Hematopoietic multipotent progenitor cell treated with erythropoietin and hydrocortisone succinate and interleukin-3 and kit ligand, for 15 days (in vitro differentiated cells): ENCODE measurements around the gene RGL4.
"Not testable (repeated sequence)": the region's sequence is repeated elsewhere in the genome, so short reads cannot be mapped to it uniquely, and the experiment has no call there.

Source experiments
- DNase-seq: peaks from one replicate; pipeline ENCODE4 v3.0.0-alpha.2; 2015; ENCODE audit warnings: low spot score

Gene RGL4

DNA sequence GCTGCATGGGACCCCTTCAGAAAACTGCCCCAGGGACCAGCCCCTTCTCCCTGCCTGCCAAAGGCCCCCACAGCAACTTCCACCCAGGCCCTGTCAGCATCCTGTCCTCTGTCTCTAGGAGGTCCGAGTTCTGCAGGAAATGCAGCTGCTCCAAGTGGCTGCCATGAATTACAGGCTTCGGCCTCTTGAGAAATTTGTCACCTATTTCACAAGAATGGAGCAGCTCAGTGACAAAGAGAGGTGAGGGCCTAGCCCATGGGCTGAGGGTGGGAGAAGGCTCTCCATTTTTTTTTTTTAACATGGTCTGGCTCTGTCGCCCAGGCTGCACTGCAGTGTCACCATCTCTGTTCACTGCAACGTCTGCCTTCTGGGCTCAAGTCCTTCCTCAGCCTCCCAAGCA, 7.3 kb downstream of the RGL4 start:
- no peak for DNase-seq

- DNase-seq, result no peak
Observed at GRCh38 chr22:23698673-23699235, 7.9 kb downstream of the RGL4 start.

DNA sequence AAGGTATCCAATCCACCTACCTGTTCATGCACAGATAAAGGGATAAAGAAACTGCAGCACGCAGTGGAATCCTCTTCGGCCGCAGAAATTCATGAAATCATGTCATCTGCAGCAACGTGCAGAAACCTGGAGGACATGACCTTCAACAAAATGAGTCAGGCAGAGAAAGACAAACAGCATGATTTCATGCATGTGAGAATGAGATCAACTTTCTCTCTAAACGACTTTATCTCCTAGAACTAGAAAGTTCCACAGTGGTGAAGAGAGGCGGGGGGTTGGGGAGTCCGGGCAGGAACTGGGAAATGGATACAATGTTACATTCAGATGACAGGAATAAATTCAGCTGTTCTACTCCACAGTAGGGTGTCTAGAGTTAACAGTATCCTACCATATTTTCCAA, 9.9 kb downstream of the RGL4 start:
- DNase-seq, result no peak

DNA sequence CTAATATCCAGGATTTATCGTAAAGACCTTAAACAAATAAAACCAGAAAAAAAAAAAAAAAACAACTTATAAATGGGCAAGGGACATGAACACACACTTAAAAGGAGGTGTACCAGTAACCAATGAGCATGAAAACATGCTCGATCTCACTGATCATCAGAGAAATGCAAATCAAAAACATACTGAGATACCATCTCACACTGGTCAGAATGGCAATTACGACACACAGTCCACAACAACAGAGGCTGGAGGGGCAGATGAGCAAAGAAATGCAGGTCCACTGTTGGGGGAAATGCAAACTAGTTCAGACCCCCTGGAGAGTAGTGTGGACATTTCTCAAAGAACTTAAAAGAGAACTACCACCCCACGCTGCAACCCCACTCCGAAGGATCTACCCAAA, 13.2 kb downstream of the RGL4 start:
- DNase-seq, result no peak

DNA sequence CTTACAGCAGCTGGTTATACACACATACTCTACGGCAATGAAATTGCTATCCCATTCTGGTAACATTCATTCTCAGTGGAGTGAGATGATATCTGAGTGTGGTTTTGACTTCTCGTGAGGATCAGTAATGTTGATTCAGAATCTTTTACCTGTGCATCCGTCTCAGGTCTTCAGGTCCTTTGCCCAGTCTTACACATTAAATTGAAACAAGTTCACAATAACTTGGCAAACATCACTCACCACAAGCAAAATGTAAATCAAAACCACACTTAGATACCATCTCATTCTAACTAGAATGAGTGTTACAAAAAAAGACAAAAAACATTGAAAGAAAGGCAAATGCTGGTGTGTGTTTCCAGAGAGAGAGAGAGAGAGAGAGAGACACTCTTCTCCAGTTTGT, 14.0 kb downstream of the RGL4 start:
- no peak for DNase-seq

- no peak for DNase-seq
Observed at GRCh38 chr22:23705358-23705757, 14.5 kb downstream of the RGL4 start.

DNA sequence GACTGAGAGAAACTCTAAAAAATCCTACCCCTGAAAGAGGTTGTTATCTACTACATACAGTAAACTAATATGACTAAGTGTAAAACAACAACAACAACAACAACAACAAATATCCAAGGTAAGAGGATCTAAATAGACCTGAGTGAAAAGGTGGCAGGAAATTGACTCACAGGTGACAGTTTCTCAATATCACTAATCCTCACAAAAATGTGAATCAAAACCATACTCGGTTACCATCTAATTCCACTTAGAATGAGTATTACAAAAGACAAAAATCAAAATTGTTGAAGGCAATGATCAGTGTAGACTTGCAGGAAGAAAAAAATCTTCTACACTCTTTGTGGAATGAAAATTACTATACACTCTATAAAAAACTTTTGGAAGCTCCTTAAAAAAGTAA, 17.5 kb downstream of the RGL4 start:
- no peak for DNase-seq

DNA sequence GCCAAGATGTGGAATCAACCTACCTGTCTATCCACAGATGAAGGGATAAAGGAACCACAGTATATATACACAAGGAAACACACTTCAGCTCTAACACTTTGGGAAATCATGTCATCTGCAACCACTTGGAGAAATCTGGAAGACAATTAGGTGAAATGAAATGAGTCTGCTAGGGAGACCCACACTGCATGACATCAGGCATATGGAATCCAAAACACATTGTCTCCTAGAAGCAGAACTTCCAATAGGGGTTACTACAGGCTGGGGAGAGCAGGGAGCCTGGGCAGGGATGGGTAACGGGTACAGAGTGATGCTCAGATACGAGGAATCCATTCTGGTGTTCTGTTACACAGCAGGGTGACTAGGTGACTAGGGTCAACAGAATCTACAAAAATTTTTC, 18.3 kb downstream of the RGL4 start:
- no peak for DNase-seq

GRCh38 chr22:23712256-23712655, 21.4 kb downstream of the RGL4 start:
- DNase-seq, result no peak

DNA sequence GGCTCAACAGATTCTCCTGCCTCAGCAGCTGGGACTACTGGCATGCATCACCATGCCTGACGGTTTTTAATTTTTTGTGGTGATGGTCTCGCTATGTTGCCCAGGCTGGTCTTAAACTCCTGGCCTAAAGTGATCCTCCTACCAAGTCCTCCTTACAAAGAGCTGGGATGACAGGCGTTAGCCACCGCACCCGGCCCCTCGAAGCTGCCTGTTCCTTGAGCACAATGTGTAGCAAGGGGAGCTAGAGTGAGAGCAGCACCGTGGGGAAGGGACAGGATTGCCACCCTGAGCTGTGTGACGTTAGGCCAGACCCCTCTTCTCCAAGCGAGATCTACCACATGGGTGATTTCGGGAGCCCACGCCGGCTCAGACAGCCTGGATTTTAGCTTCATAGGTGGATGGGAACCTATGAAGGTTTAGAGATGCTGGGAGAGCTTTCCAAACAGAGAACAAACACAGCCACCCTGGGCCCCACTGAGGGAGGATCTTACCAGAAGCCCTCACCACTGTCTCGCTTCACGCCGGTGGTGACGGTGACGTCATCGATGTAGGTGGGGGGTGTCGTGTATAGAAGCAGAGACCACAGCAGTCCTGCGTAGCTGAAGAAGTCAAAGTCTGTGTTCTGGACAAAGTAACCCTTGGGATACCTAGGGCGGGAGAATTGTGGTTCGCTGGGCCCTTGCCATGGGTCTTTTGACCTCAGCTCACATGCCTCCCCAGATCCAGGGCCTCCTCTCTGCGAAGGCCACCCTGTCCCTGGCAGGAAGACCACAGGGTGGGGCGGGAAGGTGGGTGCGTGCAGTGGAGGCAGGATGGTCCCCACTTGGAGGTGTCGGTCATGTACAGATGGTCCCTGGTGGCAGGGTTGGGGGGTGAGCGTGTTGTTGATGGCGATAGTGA, 23.1 kb downstream of the RGL4 start:
- DNase-seq, result no peak

DNA sequence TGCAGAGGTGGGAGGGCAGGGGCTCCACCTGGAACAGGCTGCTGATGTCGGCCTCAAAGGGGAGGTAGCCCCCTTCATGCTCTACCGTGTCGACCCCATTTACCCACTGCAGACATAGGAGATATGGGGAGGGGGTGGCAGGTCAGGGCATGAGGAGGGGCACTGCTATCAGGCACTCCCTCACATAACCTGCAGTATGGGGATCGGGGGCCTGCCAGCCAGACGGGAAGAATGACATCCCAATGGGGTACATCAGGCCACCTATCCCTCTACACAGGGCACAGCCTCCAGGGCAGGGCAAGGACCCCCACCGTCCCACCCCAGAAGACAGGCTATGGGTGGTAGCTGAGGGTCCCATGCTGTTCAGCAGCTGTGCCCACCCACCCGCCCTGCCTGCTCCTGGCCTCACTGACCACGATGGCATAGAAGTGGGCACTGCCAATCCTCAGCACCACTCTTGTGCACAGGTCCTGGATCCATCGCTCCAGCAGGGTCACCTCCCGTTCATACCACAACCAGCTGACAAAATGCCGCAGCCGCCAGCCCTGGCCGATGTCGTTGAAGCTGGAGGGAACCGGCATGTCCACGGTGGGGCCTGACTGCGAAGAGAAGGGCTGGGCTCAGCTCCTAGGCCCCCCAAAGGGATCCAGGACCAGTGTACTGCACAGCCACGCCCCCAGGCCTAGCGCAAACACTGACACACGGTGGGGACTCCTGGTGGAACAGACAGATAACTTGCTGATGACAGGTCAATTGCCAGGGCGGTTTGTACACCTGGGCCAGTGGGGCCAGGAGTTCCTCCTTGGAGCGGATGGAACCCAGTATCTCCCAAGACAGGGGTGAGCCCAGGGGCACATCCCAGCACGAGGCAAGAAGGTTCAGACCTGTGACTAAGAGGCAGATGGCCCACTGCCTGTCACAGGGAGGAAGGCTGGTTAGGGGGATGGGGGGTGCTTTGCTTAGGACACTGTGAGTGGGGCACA, 24.1 kb downstream of the RGL4 start:
- no peak for DNase-seq

DNA sequence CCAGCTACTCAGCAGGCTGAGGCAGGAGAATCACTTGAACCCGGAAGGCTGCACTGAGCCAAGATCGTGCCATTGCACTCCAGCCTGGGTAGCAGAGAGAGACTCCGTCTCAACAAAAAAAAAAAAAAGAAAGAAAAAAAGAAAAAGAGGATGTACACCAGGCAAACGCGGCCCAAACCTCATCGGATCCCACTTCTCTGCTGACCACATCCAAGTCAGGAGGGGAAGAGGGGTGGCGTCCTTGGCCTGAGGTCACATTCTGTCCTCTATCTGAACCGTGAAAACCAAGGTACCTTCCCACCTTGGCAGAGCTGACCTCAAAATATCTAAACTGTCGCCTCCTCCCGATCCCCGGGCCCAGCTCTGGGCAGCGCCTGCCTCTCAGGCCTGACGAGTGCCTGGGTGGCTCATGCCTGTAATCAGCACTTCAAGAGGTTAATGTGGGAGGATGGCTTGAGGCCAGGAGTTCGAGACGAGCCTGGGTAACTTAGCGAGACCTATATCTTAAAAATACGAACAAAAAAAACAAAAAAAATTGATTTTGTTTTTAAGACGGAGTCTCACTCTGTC, 25.1 kb downstream of the RGL4 start:
- peak; percentile 43 for DNase-seq

DNA sequence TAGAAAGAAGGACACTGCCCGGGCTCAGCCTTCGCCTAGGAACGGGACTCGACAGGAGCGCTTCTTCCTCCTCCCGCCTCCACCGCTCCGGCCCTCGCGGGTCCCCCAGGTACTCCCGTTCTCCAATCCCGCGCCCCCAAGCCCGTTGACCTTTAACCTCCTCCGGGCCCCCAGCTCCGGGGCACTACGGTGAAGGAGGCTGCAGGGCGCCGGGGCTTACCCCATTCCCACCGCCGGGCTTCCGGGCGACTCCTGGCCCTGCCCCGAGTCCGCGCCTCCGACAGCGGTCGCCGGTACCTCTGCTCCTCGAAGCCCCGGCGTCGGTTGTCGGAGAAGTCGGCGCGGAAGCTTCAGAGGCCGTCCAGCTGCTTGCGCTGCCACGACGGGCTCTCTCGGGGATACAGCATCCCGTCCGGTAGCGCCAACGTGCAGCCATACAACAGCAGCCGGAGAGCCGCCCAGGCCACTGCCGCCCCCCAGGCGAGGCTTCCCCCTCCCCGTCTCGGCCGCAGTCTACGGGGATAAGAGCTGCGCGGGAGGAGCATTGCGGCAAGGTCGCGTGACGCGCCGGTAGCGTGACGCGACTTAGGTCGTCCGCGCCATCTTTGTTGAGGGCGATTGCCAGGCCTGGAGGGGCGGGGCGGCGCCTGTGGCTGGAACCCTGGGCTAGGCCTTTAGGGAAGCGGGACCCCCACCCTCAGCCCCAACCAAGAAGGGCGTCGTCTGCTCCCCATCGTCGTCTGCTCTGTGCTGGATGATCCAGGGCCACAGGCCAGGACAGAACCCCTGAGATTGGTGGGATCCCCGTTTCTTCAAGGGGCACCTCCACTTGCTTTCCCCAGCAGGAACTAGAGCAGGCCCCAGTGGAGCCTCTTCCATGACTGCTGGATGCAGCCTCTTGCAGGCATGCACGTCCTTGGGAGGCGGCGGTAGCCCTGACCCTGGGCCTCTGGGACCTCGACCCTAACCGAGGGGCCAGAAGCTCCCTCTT, 26.3 kb downstream of the RGL4 start:
- peak; percentile 87 for DNase-seq

GRCh38 chr22:23718371-23719165, 27.8 kb downstream of the RGL4 start:
- no peak for DNase-seq

GRCh38 chr22:23720855-23721254, 30.0 kb downstream of the RGL4 start:
- no peak for DNase-seq

- no peak for DNase-seq
Observed at GRCh38 chr22:23722160-23722559, 31.3 kb downstream of the RGL4 start.

GRCh38 chr22:23722724-23723123, 31.9 kb downstream of the RGL4 start:
- DNase-seq, result no peak

DNA sequence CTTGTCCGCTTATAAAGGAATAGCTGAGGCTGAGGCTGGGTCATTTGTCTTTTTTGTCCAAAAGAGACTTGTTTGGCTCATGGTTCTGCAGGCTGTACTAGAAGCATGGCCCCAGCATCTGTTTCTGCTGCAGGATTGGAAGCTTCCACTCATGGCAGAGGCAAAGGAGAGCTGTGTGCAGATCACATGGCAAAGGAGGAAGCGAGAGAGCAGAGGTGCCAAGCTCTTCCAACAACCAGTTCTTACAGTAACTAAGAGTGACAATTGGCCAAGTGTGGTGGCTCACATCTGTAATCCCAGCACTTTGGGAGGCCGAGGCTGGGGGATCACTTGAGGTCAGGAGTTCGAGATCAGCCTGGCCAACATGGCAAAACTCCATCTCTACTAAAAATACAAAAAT, 37.3 kb downstream of the RGL4 start:
- DNase-seq, result not testable (repeated sequence)

DNA sequence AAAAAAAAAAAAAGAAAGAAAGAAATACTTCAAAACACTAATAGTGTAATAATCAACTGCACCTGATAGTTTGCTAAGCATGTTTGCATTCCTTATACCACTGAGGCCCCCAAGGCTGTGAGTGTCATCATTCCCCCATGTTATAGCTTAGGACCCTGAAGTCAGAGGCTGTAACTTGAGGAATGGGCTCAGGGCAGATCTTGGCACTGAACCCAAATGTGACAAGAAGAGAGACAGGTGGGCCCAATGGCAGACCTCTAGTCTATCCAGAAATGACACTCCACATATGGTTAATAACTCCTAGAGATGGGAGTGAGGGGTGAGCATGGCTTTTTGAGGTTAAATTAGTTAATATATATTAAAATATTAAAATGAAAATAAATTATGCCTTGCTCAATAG, 46.9 kb downstream of the RGL4 start:
- DNase-seq, result no peak
